H9 (cell line): ENCODE results near the gene BACH2. TPM values are rescaled to one million over a fixed set of nuclear protein-coding genes. Genes with fewer than 3 reads are reported as not detected.

Experiments used
- DNase-seq: peaks from one replicate; pipeline ENCODE4 v3.0.0-alpha.2; 2017
- H2AFZ ChIP-seq: one replicate; pipeline ENCODE4 v1.6.1; 2013; ENCODE audit warnings: mild to moderate bottlenecking, low read length, control low read depth, moderate library complexity
- H2AK5ac ChIP-seq: 2 replicates; pipeline ENCODE4 v1.6.1; 2013; ENCODE audit warnings: low read length, control low read depth, mixed read lengths; ENCODE audit not compliant: insufficient read length
- H2BK120ac ChIP-seq: one replicate; pipeline ENCODE4 v1.6.1; 2013; ENCODE audit warnings: low read depth, mild to moderate bottlenecking, low read length, control low read depth, inconsistent platforms; ENCODE audit not compliant: poor library complexity, severe bottlenecking
- H2BK12ac ChIP-seq: 2 replicates; pipeline ENCODE4 v1.6.1; 2013; ENCODE audit warnings: low read length, control low read depth, mixed read lengths, low read depth; ENCODE audit not compliant: insufficient read length
- H2BK15ac ChIP-seq: 2 replicates; pipeline ENCODE4 v1.6.1; 2013; ENCODE audit warnings: low read depth, low read length, control low read depth
- H2BK20ac ChIP-seq: one replicate; pipeline ENCODE4 v1.6.1; 2013; ENCODE audit warnings: low read depth, mild to moderate bottlenecking, low read length, control low read depth, inconsistent platforms; ENCODE audit not compliant: poor library complexity, severe bottlenecking
- H2BK5ac ChIP-seq: 2 replicates; pipeline ENCODE4 v1.6.1; 2013; ENCODE audit warnings: low read length, control low read depth, mixed read lengths; ENCODE audit not compliant: insufficient read length
- H3K14ac ChIP-seq: 2 replicates; pipeline ENCODE4 v1.6.1; 2013; ENCODE audit warnings: low read length, control low read depth; ENCODE audit not compliant: insufficient read depth
- H3K18ac ChIP-seq: 2 replicates; pipeline ENCODE4 v1.6.1; 2013; ENCODE audit warnings: low read depth, mild to moderate bottlenecking, mixed read lengths, low read length, control low read depth; ENCODE audit not compliant: insufficient read length
- H3K23ac ChIP-seq: 2 replicates; pipeline ENCODE4 v1.6.1; 2013; ENCODE audit warnings: low read length, control low read depth, mixed read lengths, low read depth; ENCODE audit not compliant: insufficient read length
- H3K23me2 ChIP-seq: 2 replicates; pipeline ENCODE4 v1.6.1; 2013; ENCODE audit warnings: low read depth, mild to moderate bottlenecking, mixed read lengths, low read length, control low read depth; ENCODE audit not compliant: insufficient read length, poor library complexity, severe bottlenecking
- H3K27ac ChIP-seq: 2 replicates; pipeline ENCODE4 v1.5.1; 2013; ENCODE audit warnings: low read length, control low read depth, mixed read lengths, low read depth; ENCODE audit not compliant: insufficient read length
- H3K27me3 ChIP-seq: 2 replicates; pipeline ENCODE4 v1.6.1; 2013; ENCODE audit warnings: low read length, control low read depth, inconsistent platforms; ENCODE audit not compliant: insufficient read depth
- H3K4ac ChIP-seq: 2 replicates; pipeline ENCODE4 v1.6.1; 2013; ENCODE audit warnings: low read depth, mild to moderate bottlenecking, control low read depth, inconsistent platforms, low read length, moderate library complexity
- H3K4me1 ChIP-seq: 2 replicates; pipeline ENCODE4 v1.6.1; 2013; ENCODE audit warnings: low read length, control low read depth, inconsistent platforms; ENCODE audit not compliant: insufficient read depth
- H3K4me2 ChIP-seq: 2 replicates; pipeline ENCODE4 v1.6.1; 2013; ENCODE audit warnings: low read length, control low read depth, mixed read lengths; ENCODE audit not compliant: insufficient read length, insufficient read depth
- H3K56ac ChIP-seq: 2 replicates; pipeline ENCODE4 v1.6.1; 2013; ENCODE audit warnings: low read depth, mild to moderate bottlenecking, mixed read lengths, low read length, control low read depth; ENCODE audit not compliant: insufficient read length
- H3K79me1 ChIP-seq: 2 replicates; pipeline ENCODE4 v1.6.1; 2013; ENCODE audit warnings: low read depth, mild to moderate bottlenecking, moderate library complexity, low read length, control low read depth, inconsistent platforms; ENCODE audit not compliant: insufficient read depth, poor library complexity, severe bottlenecking
- H3K79me2 ChIP-seq: 2 replicates; pipeline ENCODE4 v1.6.1; 2013; ENCODE audit warnings: low read length, control low read depth, inconsistent platforms; ENCODE audit not compliant: insufficient read depth
- H3K9ac ChIP-seq: 2 replicates; pipeline ENCODE4 v1.6.1; 2013; ENCODE audit warnings: low read length, control low read depth, mixed read lengths; ENCODE audit not compliant: insufficient read length; ENCODE audit errors: extremely low read depth
- H3K9me3 ChIP-seq: one replicate; pipeline ENCODE4 v1.6.1; 2013; ENCODE audit warnings: low read depth, low read length, inconsistent platforms; ENCODE audit not compliant: control insufficient read depth
- H3T11ph ChIP-seq: one replicate; pipeline ENCODE4 v1.6.1; 2013; ENCODE audit warnings: mild to moderate bottlenecking, low read length, control low read depth, inconsistent platforms
- H4K20me1 ChIP-seq: one replicate; pipeline ENCODE4 v1.6.1; 2013; ENCODE audit not compliant: control insufficient read depth, insufficient read length, insufficient read depth
- H4K5ac ChIP-seq: 2 replicates; pipeline ENCODE4 v1.6.1; 2013; ENCODE audit warnings: low read depth, mild to moderate bottlenecking, mixed read lengths, low read length, control low read depth; ENCODE audit not compliant: insufficient read length
- H4K8ac ChIP-seq: replicated peaks from 2 replicates; pipeline ENCODE4 v1.6.1; 2013; ENCODE audit warnings: low read length, control low read depth, mixed read lengths, low read depth; ENCODE audit not compliant: insufficient read length
- H4K91ac ChIP-seq: 2 replicates; pipeline ENCODE4 v1.6.1; 2013; ENCODE audit warnings: low read depth, mild to moderate bottlenecking, moderate library complexity, mixed read lengths, low read length, control low read depth; ENCODE audit not compliant: insufficient read length
- H3K27ac Mint-ChIP-seq, 3 experiments: 2 replicates in 2 of 3; 3 replicates in 1 of 3; pipeline ENCODE4 v1.8.0; 2020 to 2021; ENCODE audit warnings: mixed read lengths in 3 of 3, mild to moderate bottlenecking in 1 of 3, moderate library complexity in 1 of 3
- H3K27me3 Mint-ChIP-seq: 2 replicates; pipeline ENCODE4 v1.8.0; 2021; ENCODE audit warnings: low read depth, mild to moderate bottlenecking, moderate library complexity, mixed read lengths
- H3K36me3 Mint-ChIP-seq, 3 experiments: 2 replicates in 2 of 3; 3 replicates in 1 of 3; pipeline ENCODE4 v1.8.0; 2020 to 2021; ENCODE audit warnings: low read depth in 3 of 3, mixed read lengths in 3 of 3; ENCODE audit not compliant: insufficient read depth in 1 of 3
- H3K4me1 Mint-ChIP-seq, 2 experiments: 2 replicates each; pipeline ENCODE4 v1.8.0; 2020; ENCODE audit warnings: mixed read lengths in 2 of 2
- H3K4me3 Mint-ChIP-seq, 2 experiments: 2 replicates in 1 of 2; 3 replicates in 1 of 2; pipeline ENCODE4 v1.8.0; 2020 to 2021; ENCODE audit warnings: mild to moderate bottlenecking in 2 of 2, mixed read lengths in 2 of 2, moderate library complexity in 1 of 2
- H3K9me3 Mint-ChIP-seq, 2 experiments: 2 replicates in 1 of 2; 3 replicates in 1 of 2; pipeline ENCODE4 v1.8.0; 2020; ENCODE audit warnings: mild to moderate bottlenecking in 2 of 2, mixed read lengths in 2 of 2, moderate library complexity in 1 of 2
- WGBS: extraction: QIAGEN DNeasy Blood & Tissue Kit; methylation state at CpG from one replicate; pipeline ENCODE4 v1.1.7; 2013; ENCODE audit warnings: missing lambda C conversion rate, low lambda C conversion rate, mixed read lengths; ENCODE audit not compliant: insufficient read length; ENCODE audit errors: extremely low coverage; 5-methylcytosine and 5-hydroxymethylcytosine counted together
- total RNA-seq: library from RNA; stranded (reverse); gene quantifications from 2 replicates; pipeline ENCODE4 v1.2.1, GENCODE V29; 2021
- TF ChIP-seq, protein P1 (sequence below): fragments of 200-600 bp; sonication (generic); conservative IDR thresholded peaks from 3 replicates; pipeline ENCODE4 v1.8.0; 2021; ENCODE audit warnings: antibody characterized with exemption, mild to moderate bottlenecking

BACH2 gene
- total RNA-seq, 1 experiment from 2014 or later: 2.0 TPM

DNA sequence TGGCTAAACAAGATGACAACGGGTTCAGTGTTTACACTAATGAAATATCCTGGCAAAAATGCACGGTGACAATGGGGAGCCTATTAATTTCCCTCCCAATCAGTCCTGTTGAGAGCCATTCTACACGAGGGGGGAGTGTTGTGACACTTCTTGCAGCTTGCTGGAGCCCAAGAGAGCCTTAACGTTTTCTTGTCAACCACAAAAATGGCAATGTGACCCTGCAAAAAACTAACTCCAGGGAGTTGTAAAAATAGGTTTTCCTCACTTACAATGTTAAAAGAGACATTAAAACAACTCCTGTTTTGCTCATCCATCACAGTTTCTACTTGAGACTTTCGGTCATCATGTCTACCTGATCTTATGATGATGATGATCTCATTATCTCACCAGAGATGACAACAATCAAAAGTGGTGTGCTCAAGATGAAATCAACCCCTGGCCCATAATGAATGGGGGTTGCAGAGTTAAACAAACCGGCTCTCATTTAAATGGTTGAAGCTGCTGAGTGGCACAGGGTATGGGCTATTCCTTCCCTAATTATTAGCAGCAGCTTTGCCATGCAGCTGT, 344.5 kb downstream of the BACH2 start:
- no peak for DNase-seq
- H4K20me1 ChIP-seq: no peaks in the 10 kb centered on the region
- no peaks in the 10 kb centered on the region for H3K79me1 ChIP-seq
- H4K91ac ChIP-seq: no peak overlapping the region
- H3K4me1 ChIP-seq: no peaks in the 10 kb centered on the region
- H3K56ac ChIP-seq: no peak overlapping the region
- no peak overlapping the region for H2AFZ ChIP-seq
- H4K5ac ChIP-seq: no peak overlapping the region
- H2BK20ac ChIP-seq: no peak overlapping the region
- no peak overlapping the region for H2BK5ac ChIP-seq
- no peak overlapping the region for H2BK12ac ChIP-seq
- H3K14ac ChIP-seq: no peak overlapping the region
- no peaks in the 10 kb centered on the region for H3K79me2 ChIP-seq
- no peaks in the 10 kb centered on the region for H3K36me3 Mint-ChIP-seq
- H3K4ac ChIP-seq: no peak overlapping the region
- no peak overlapping the region for H3K23ac ChIP-seq
- no peak overlapping the region for H2AK5ac ChIP-seq
- H3K4me3 Mint-ChIP-seq: no peak overlapping the region
- no peaks in the 10 kb centered on the region; the same call in none of the 2 replicates for H3K27me3 Mint-ChIP-seq
- H3K27ac Mint-ChIP-seq: no peak overlapping the region
- TF ChIP-seq, protein P1, sequence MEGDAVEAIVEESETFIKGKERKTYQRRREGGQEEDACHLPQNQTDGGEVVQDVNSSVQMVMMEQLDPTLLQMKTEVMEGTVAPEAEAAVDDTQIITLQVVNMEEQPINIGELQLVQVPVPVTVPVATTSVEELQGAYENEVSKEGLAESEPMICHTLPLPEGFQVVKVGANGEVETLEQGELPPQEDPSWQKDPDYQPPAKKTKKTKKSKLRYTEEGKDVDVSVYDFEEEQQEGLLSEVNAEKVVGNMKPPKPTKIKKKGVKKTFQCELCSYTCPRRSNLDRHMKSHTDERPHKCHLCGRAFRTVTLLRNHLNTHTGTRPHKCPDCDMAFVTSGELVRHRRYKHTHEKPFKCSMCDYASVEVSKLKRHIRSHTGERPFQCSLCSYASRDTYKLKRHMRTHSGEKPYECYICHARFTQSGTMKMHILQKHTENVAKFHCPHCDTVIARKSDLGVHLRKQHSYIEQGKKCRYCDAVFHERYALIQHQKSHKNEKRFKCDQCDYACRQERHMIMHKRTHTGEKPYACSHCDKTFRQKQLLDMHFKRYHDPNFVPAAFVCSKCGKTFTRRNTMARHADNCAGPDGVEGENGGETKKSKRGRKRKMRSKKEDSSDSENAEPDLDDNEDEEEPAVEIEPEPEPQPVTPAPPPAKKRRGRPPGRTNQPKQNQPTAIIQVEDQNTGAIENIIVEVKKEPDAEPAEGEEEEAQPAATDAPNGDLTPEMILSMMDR: no peak
- no peaks in the 10 kb centered on the region for H3K27me3 ChIP-seq
- no peak overlapping the region for H2BK120ac ChIP-seq
- no peak overlapping the region for H3K27ac ChIP-seq
- H2BK15ac ChIP-seq: no peak overlapping the region
- H4K8ac ChIP-seq: no peak overlapping the region
- no peak overlapping the region for H3K4me2 ChIP-seq
- H3K9me3 ChIP-seq: no peaks in the 10 kb centered on the region
- H3K4me1 Mint-ChIP-seq: peaks cover 0 to 4% of the 10 kb centered on the region in 2 experiments; a peak in 3 of 4 replicates
- no peak overlapping the region for H3T11ph ChIP-seq
- H3K23me2 ChIP-seq: no peaks in the 10 kb centered on the region
- no CpG with 5 or more reads among the region's 6 CpGs for WGBS
- H3K9me3 Mint-ChIP-seq: no peaks in the 10 kb centered on the region
- H3K9ac ChIP-seq: no peak overlapping the region
- no peak overlapping the region for H3K18ac ChIP-seq
